Liver (tissue), 9 donors: Measurements from ENCODE around the gene HSPA1B. TPM values are rescaled to one million over a fixed set of nuclear protein-coding genes. Genes with fewer than 3 reads are reported as not detected.
"Not testable (repeated sequence)": the region's sequence is repeated elsewhere in the genome, so short reads cannot be mapped to it uniquely, and the experiment has no call there.

Experiments used
- DNase-seq: peaks from one replicate; pipeline ENCODE4 v3.0.0-alpha.2; 2017; ENCODE audit warnings: low spot score
- H3K27ac ChIP-seq, 2 donors: one replicate each; pipeline ENCODE4 v1.7.0; 2013; ENCODE audit warnings: inconsistent platforms in 2 of 2, low read length in 2 of 2, control low read depth in 1 of 2, low read depth in 1 of 2, mild to moderate bottlenecking in 1 of 2
- H3K27me3 ChIP-seq, 4 donors: one replicate each; pipeline versions ENCODE4 v1.6.1 to v1.7.0; 2013; ENCODE audit warnings: low read length in 3 of 4, inconsistent platforms in 1 of 4, mild to moderate bottlenecking in 1 of 4, moderate library complexity in 1 of 4; ENCODE audit not compliant: control insufficient read depth in 4 of 4, insufficient read depth in 4 of 4
- H3K36me3 ChIP-seq, 4 donors: one replicate each; pipeline versions ENCODE4 v1.6.1 to v1.7.0; 2013; ENCODE audit warnings: low read length in 3 of 4, mild to moderate bottlenecking in 3 of 4, low read depth in 1 of 4, moderate library complexity in 1 of 4; ENCODE audit not compliant: control insufficient read depth in 4 of 4, insufficient read depth in 3 of 4
- H3K4me1 ChIP-seq, 4 donors: one replicate each; pipeline versions ENCODE4 v1.6.1 to v1.7.0; 2013; ENCODE audit warnings: low read length in 3 of 4, mild to moderate bottlenecking in 3 of 4, moderate library complexity in 1 of 4; ENCODE audit not compliant: control insufficient read depth in 4 of 4, insufficient read depth in 4 of 4
- H3K4me3 ChIP-seq, 3 donors: one replicate each; pipeline versions ENCODE4 v1.6.1 to v1.7.0; 2013; ENCODE audit warnings: low read length in 3 of 3, control low read depth in 1 of 3, low read depth in 1 of 3, mild to moderate bottlenecking in 1 of 3
- H3K9ac ChIP-seq, 2 donors: one replicate each; pipeline ENCODE4 v1.7.0; 2013; ENCODE audit warnings: low read length in 2 of 2, mild to moderate bottlenecking in 2 of 2, moderate library complexity in 2 of 2, control low read depth in 1 of 2, low read depth in 1 of 2
- H3K9me3 ChIP-seq, 4 donors: one replicate each; pipeline versions ENCODE4 v1.6.1 to v1.7.0; 2013; ENCODE audit warnings: low read length in 3 of 4; ENCODE audit not compliant: control insufficient read depth in 4 of 4
- ATF3 ChIP-seq: IDR thresholded peaks from 2 replicates; pipeline ENCODE4 v1.6.1; 2016; ENCODE audit warnings: antibody characterized with exemption
- CTCF ChIP-seq: fragments of 150-350 bp; IDR thresholded peaks from 2 replicates; pipeline ENCODE4 v1.5.1; 2017; ENCODE audit warnings: improper control_type of control experiment, low read depth, low read length; ENCODE audit not compliant: missing input control
- EGR1 ChIP-seq, 2 donors: IDR thresholded peaks; 2 replicates each; pipeline ENCODE4 v1.6.1; 2016 to 2018; ENCODE audit warnings: antibody characterized with exemption in 2 of 2, low read depth in 2 of 2
- FOXA1 ChIP-seq: IDR thresholded peaks from 2 replicates; pipeline ENCODE4 v1.6.1; 2016; ENCODE audit warnings: antibody characterized with exemption
- FOXA2 ChIP-seq: IDR thresholded peaks from 2 replicates; pipeline ENCODE4 v1.6.1; 2016; ENCODE audit warnings: antibody characterized with exemption
- GABPA ChIP-seq, 2 donors: IDR thresholded peaks in 1 of 2; conservative IDR thresholded peaks in 1 of 2; 2 replicates each; pipeline ENCODE4 v1.6.1; 2016; ENCODE audit warnings: antibody characterized with exemption in 2 of 2, mild to moderate bottlenecking in 1 of 2, moderate library complexity in 1 of 2
- HNF4A ChIP-seq, 2 donors: conservative IDR thresholded peaks; 2 replicates each; pipeline ENCODE4 v1.6.1; 2016; ENCODE audit warnings: antibody characterized with exemption in 2 of 2, mild to moderate bottlenecking in 2 of 2
- HNF4G ChIP-seq: IDR thresholded peaks from 2 replicates; pipeline ENCODE4 v1.6.1; 2016; ENCODE audit warnings: antibody characterized with exemption
- JUND ChIP-seq, 2 donors: IDR thresholded peaks; 2 replicates each; pipeline ENCODE4 v1.6.1; 2016; ENCODE audit warnings: antibody characterized with exemption in 2 of 2
- NR2F2 ChIP-seq: IDR thresholded peaks from 2 replicates; pipeline ENCODE4 v1.6.1; 2016; ENCODE audit warnings: antibody characterized with exemption
- RAD21 ChIP-seq, 2 donors: IDR thresholded peaks; 2 replicates each; pipeline ENCODE4 v1.6.1; 2016; ENCODE audit warnings: antibody characterized with exemption in 2 of 2, mild to moderate bottlenecking in 2 of 2
- REST ChIP-seq: IDR thresholded peaks from 2 replicates; pipeline ENCODE4 v1.6.1; 2016; ENCODE audit warnings: antibody characterized with exemption, mild to moderate bottlenecking
- RXRA ChIP-seq, 2 donors: IDR thresholded peaks; 2 replicates each; pipeline ENCODE4 v1.6.1; 2017 to 2018; ENCODE audit warnings: antibody characterized with exemption in 2 of 2, mild to moderate bottlenecking in 1 of 2
- SP1 ChIP-seq: IDR thresholded peaks from 2 replicates; pipeline ENCODE4 v1.6.1; 2018; ENCODE audit warnings: antibody characterized with exemption, mild to moderate bottlenecking
- TAF1 ChIP-seq: conservative IDR thresholded peaks from 2 replicates; pipeline ENCODE4 v1.6.1; 2016; ENCODE audit warnings: antibody characterized with exemption, mild to moderate bottlenecking
- YY1 ChIP-seq: IDR thresholded peaks from 2 replicates; pipeline ENCODE4 v1.6.1; 2016; ENCODE audit warnings: antibody characterized with exemption, mild to moderate bottlenecking
- WGBS: extraction: QIAGEN DNeasy Blood & Tissue Kit; methylation state at CpG from one replicate; pipeline ENCODE4 v1.1.7; 2013; 5-methylcytosine and 5-hydroxymethylcytosine counted together
- polyA plus RNA-seq, 2 donors: library from polyadenylated mRNA; stranded (reverse) in 1 of 2; unstranded in 1 of 2; fragments of 200-250 nt in 1 of 2; fragments of >200 nt in 1 of 2; fragmentation: Nextera tagmentation in 1 of 2; extraction: Ambion mirVana in 1 of 2; gene quantifications; one replicate each; pipeline versions ENCODE4 v1.2.1 to v1.2.3, GENCODE V29; 2013 to 2015
- total RNA-seq, 2 donors: library from RNA; depleted of rRNA; stranded (reverse); fragments of >200 nt; gene quantifications; one replicate each; pipeline ENCODE4 v1.2.3, GENCODE V29; 2014
- TF ChIP-seq, protein P1 (sequence below): IDR thresholded peaks from 2 replicates; pipeline ENCODE4 v1.6.1; 2016; ENCODE audit warnings: antibody characterized with exemption
- TF ChIP-seq, protein P2 (sequence below): IDR thresholded peaks from 2 replicates; pipeline ENCODE4 v1.6.1; 2016; ENCODE audit warnings: antibody characterized with exemption
- donor health status: healthy.
- donor health status: healthy.
- donor health status: healthy.
- donor health status: healthy.
- donor health status: healthy.

Gene HSPA1B
- total and polyA plus RNA-seq, 4 donors: 9.5 to 165 (median 43.9) TPM

DNA sequence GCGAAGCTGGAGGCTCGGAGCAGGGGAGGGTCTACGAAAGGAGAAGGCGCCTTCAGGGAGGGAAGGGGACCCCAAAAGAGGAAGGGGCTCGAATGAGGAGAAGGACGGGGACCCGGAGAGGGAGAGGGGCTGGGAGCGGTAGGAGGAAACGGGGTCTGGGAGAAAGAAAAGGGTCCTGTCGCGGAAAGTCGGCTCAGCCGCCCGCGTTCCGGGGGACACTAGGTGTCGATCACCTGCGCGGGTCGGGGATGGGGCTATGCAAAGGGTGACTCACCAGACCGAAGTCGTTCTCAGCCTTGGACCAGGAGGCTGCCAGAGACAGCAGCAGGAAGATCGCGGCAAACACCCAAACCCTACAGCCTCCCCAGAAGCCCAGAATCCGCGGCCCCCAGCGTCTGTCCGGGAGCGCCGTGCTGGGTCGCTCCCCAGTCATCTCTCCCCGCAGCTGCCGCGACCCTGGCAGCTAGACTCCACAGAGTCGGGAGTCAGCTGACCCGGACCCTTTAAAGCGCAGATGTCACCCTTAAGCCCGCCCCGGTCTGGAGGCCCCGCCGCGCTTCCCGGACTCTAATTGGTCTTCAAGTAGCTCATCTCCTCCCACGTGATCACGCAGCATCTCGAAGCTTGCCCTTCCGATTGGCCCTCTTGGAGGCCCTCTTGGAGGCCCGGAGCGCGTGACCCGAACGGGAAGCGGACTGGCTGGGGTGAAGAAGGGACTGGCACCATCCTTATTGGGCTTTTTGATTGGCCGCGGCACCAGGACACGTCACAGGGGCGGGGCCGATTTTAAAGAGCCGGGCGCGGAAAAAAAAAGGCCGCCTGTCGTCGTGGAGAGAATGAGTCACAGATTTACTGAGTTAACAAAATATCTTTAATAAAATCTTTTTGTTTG, 35.1 kb downstream of the HSPA1B start, which contains the start of gene NEU1:
Gene NEU1 (minus strand): TSS at position 478 of the 892 bp plus-strand sequence. CDS start 45 bp downstream, at position 433.
- Histone ChIP-seq H3K4me3 (peak within 1 kb of the TSS; percentile 66 to 86 (median 85)), H3K9me3 (no peaks in the 10 kb centered on the region), H3K27ac (peak within 1 kb of the TSS; percentile 84 to 85), H3K36me3 (peaks cover 6 to 26% (median 9%) of the 10 kb centered on the region in 4 donors), H3K27me3 (no peaks in the 10 kb centered on the region), H3K4me1 (peaks cover 11 to 21% (median 17%) of the 10 kb centered on the region in 4 donors), H3K9ac (peak within 1 kb of the TSS; percentile 86 to 88)
- under 1% methylated on average over 64 of the region's 64 CpGs for WGBS
- peak; percentile 96 for DNase-seq
- TF ChIP-seq, protein P1, sequence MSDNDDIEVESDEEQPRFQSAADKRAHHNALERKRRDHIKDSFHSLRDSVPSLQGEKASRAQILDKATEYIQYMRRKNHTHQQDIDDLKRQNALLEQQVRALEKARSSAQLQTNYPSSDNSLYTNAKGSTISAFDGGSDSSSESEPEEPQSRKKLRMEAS: peak; percentile 82
- TF ChIP-seq SP1 (peak; percentile 87), YY1 (peak; percentile 78), HNF4G (no peak), GABPA (IDR thresholded peaks at IDR 0.05 in 1 of 2, conservative IDR thresholded peaks at IDR 0.05 in 1 of 2) (peak in 1 of 2 donors; percentile 76), JUND (IDR thresholded peaks at IDR 0.05) (peak; percentile 97 to 98), FOXA2 (no peak), TAF1 (peak; percentile 87), ATF3 (peak; percentile 67), NR2F2 (peak; percentile 37), REST (peak; percentile 92), FOXA1 (no peak), CTCF (no peak), HNF4A (conservative IDR thresholded peaks at IDR 0.05) (peak; percentile 51 to 56), RXRA (IDR thresholded peaks at IDR 0.05) (peak in 1 of 2 donors; percentile 62), RAD21 (IDR thresholded peaks at IDR 0.05) (peak in 1 of 2 donors; percentile 31), EGR1 (IDR thresholded peaks at IDR 0.05; ENCODE audit: low read depth in 2 of 2) (peak; percentile 42 to 82)
- TF ChIP-seq, protein P2, sequence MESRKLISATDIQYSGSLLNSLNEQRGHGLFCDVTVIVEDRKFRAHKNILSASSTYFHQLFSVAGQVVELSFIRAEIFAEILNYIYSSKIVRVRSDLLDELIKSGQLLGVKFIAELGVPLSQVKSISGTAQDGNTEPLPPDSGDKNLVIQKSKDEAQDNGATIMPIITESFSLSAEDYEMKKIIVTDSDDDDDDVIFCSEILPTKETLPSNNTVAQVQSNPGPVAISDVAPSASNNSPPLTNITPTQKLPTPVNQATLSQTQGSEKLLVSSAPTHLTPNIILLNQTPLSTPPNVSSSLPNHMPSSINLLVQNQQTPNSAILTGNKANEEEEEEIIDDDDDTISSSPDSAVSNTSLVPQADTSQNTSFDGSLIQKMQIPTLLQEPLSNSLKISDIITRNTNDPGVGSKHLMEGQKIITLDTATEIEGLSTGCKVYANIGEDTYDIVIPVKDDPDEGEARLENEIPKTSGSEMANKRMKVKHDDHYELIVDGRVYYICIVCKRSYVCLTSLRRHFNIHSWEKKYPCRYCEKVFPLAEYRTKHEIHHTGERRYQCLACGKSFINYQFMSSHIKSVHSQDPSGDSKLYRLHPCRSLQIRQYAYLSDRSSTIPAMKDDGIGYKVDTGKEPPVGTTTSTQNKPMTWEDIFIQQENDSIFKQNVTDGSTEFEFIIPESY: no peak

GRCh38 chr6:31864123-31864562, 36.6 kb downstream of the HSPA1B start:
- peak overlapping the region; percentile 80 to 83 for H3K27ac ChIP-seq
- not testable (repeated sequence) for H3K9me3 ChIP-seq, H3K27me3 ChIP-seq, DNase-seq, H3K9ac ChIP-seq
- peaks cover 4 to 17% (median 5%) of the 10 kb centered on the region in 4 donors for H3K36me3 ChIP-seq
- peak overlapping the region in 1 of 3 donors; percentile 66 for H3K4me3 ChIP-seq
- whole genome bisulfite sequencing: 28% methylated on average over 16 of the region's 16 CpGs
- peaks cover 11 to 21% (median 17%) of the 10 kb centered on the region in 4 donors for H3K4me1 ChIP-seq
